Measurements from ENCODE around the gene CDK18.
A peak's percentile ranks its signal among the peaks of the same experiment; 100 is the strongest.

Gene CDK18

GRCh38 chr1:205505076-205505729, 734 bp downstream of the CDK18 start:
- Mint-ChIP-seq H3K9me3 (no peaks in the 10 kb centered on the region), H3K4me3 (peak overlapping the region; percentile 86), H3K27ac (no peak overlapping the region), H3K36me3 (ENCODE audit: low read depth) (no peaks in the 10 kb centered on the region), H3K4me1 (peaks cover 77% of the 10 kb centered on the region), H3K27me3 (ENCODE audit: low read depth, poor library complexity) (peaks cover 28% of the 10 kb centered on the region)
- TF ChIP-seq CTCF (IDR thresholded peaks at IDR 0.05), result no peak
- DNase-seq, result peak; percentile 40

- H3K36me3 Mint-ChIP-seq (ENCODE audit: low read depth), result no peaks in the 10 kb centered on the region
- no peak for DNase-seq
- TF ChIP-seq CTCF (IDR thresholded peaks at IDR 0.05), result no peak
- peaks cover 71% of the 10 kb centered on the region for H3K4me1 Mint-ChIP-seq
- peak overlapping the region; percentile 86 for H3K4me3 Mint-ChIP-seq
- no peak overlapping the region for H3K27ac Mint-ChIP-seq
- peaks cover 26% of the 10 kb centered on the region for H3K27me3 Mint-ChIP-seq (ENCODE audit: low read depth, poor library complexity)
- H3K9me3 Mint-ChIP-seq, result no peaks in the 10 kb centered on the region
These were observed 1.3 kb downstream of the CDK18 start for GRCh38 chr1:205505791-205506190.

GRCh38 chr1:205506409-205507200, 2.1 kb downstream of the CDK18 start:
- H3K27me3 Mint-ChIP-seq (ENCODE audit: low read depth, poor library complexity), result peaks cover 24% of the 10 kb centered on the region
- TF ChIP-seq CTCF (IDR thresholded peaks at IDR 0.05), result no peak
- peaks cover 69% of the 10 kb centered on the region for H3K4me1 Mint-ChIP-seq
- H3K9me3 Mint-ChIP-seq, result no peaks in the 10 kb centered on the region
- no peaks in the 10 kb centered on the region for H3K36me3 Mint-ChIP-seq (ENCODE audit: low read depth)
- peak overlapping the region; percentile 86 for H3K4me3 Mint-ChIP-seq
- H3K27ac Mint-ChIP-seq, result peak overlapping the region; percentile 89
- DNase-seq, result no peak

- H3K27me3 Mint-ChIP-seq (ENCODE audit: low read depth, poor library complexity), result peaks cover 13% of the 10 kb centered on the region
- no peaks in the 10 kb centered on the region for H3K9me3 Mint-ChIP-seq
- H3K36me3 Mint-ChIP-seq (ENCODE audit: low read depth), result no peaks in the 10 kb centered on the region
- no peak for TF ChIP-seq CTCF (IDR thresholded peaks at IDR 0.05)
- DNase-seq, result no peak
- H3K4me3 Mint-ChIP-seq, result peak overlapping the region; percentile 29
- H3K27ac Mint-ChIP-seq, result peak overlapping the region; percentile 94
- H3K4me1 Mint-ChIP-seq, result peaks cover 73% of the 10 kb centered on the region
These were observed 3.8 kb downstream of the CDK18 start for GRCh38 chr1:205508227-205508714.

- peaks cover 74% of the 10 kb centered on the region for H3K4me1 Mint-ChIP-seq
- H3K36me3 Mint-ChIP-seq (ENCODE audit: low read depth), result no peaks in the 10 kb centered on the region
- H3K27me3 Mint-ChIP-seq (ENCODE audit: low read depth, poor library complexity), result peaks cover 17% of the 10 kb centered on the region
- H3K4me3 Mint-ChIP-seq, result no peak overlapping the region
- H3K27ac Mint-ChIP-seq, result no peak overlapping the region
- no peaks in the 10 kb centered on the region for H3K9me3 Mint-ChIP-seq
- TF ChIP-seq CTCF (IDR thresholded peaks at IDR 0.05), result no peak
- DNase-seq, result no peak
These were observed 6.0 kb downstream of the CDK18 start for GRCh38 chr1:205510308-205510950.
